GM10248 (cell line): Measurements from ENCODE around the gene NR5A2.

Source experiments
- CTCF ChIA-PET: fragments of 300-600 bp; sonication (Branson Sonifier 250); formaldehyde crosslinking; extraction: SDS; loops from one replicate; lab custom pipeline; 2021; ENCODE audit warnings: antibody characterized with exemption; lab: Yijun Ruan, JAX
- POLR2A ChIA-PET: fragments of 350-650 bp; sonication (Branson Sonifier 250); formaldehyde crosslinking; extraction: SDS; loops from one replicate; lab custom pipeline; 2020; ENCODE audit warnings: antibody characterized with exemption; lab: Yijun Ruan, JAX
- DNase-seq: peaks from one replicate; pipeline ENCODE4 v3.0.0; 2012; ENCODE audit errors: extremely low spot score
- TF ChIP-seq, protein P1 (sequence below): IDR thresholded peaks from 2 replicates; pipeline ENCODE4 v1.5.1; 2012; ENCODE audit warnings: mild to moderate bottlenecking, low read depth; ENCODE audit errors: extremely low read depth, missing control alignments, control extremely low read depth

NR5A2 gene

GRCh38 chr1:200166411-200166810 lies 138.9 kb downstream of the NR5A2 start:
- ChIA-PET POLR2A (no interaction called here), CTCF (interaction anchor here (1.0 kb wide), 1 partner anchor 9 kb away, joined by 3 read pairs; no protein-coding TSS in a partner anchor)
- TF ChIP-seq, protein P1, sequence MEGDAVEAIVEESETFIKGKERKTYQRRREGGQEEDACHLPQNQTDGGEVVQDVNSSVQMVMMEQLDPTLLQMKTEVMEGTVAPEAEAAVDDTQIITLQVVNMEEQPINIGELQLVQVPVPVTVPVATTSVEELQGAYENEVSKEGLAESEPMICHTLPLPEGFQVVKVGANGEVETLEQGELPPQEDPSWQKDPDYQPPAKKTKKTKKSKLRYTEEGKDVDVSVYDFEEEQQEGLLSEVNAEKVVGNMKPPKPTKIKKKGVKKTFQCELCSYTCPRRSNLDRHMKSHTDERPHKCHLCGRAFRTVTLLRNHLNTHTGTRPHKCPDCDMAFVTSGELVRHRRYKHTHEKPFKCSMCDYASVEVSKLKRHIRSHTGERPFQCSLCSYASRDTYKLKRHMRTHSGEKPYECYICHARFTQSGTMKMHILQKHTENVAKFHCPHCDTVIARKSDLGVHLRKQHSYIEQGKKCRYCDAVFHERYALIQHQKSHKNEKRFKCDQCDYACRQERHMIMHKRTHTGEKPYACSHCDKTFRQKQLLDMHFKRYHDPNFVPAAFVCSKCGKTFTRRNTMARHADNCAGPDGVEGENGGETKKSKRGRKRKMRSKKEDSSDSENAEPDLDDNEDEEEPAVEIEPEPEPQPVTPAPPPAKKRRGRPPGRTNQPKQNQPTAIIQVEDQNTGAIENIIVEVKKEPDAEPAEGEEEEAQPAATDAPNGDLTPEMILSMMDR, result no peak
- no peak for DNase-seq

DNA sequence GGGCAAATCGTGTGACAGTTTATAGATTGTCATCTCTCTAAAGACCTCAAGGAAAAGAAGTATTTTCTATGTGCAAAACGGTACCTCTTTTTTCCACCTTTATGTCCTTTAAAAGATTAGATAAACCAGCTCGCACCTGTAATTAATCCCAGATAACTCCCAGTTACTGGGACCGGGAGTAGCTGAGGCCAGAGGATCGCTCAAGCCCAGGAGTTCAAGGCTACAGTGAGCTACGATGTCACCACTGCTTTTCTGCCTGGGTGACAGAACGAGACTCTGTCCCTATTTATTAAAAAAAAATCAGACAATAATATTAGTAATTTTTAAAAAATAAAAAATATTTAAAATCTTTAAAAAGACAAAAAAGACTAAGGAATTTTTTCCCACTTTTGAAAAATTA lies 141.4 kb downstream of the NR5A2 start:
- no peak for DNase-seq
- CTCF ChIA-PET, result interaction anchor here (0.8 to 2.0 kb wide), 3 partner anchors 14 to 54 kb away, joined by 3 to 7 read pairs (median 3); no protein-coding TSS in a partner anchor
- POLR2A ChIA-PET, result no interaction called here
- TF ChIP-seq, protein P1, result no peak

GRCh38 chr1:200172311-200172710 lies 144.8 kb downstream of the NR5A2 start:
- DNase-seq, result no peak
- TF ChIP-seq, protein P1, result no peak
- ChIA-PET POLR2A (no interaction called here), CTCF (interaction anchor here (1.5 kb wide), 1 partner anchor 26 kb away, joined by 3 read pairs; no protein-coding TSS in a partner anchor)

- no peak for DNase-seq
- TF ChIP-seq, protein P1, result no peak
- POLR2A ChIA-PET, result no interaction called here
- CTCF ChIA-PET, result interaction anchor here (0.8 to 1.8 kb wide), 2 partner anchors 11 to 19 kb away, joined by 3 to 4 read pairs; no protein-coding TSS in a partner anchor
Observed at GRCh38 chr1:200173097-200173618, 145.6 kb downstream of the NR5A2 start.

DNA sequence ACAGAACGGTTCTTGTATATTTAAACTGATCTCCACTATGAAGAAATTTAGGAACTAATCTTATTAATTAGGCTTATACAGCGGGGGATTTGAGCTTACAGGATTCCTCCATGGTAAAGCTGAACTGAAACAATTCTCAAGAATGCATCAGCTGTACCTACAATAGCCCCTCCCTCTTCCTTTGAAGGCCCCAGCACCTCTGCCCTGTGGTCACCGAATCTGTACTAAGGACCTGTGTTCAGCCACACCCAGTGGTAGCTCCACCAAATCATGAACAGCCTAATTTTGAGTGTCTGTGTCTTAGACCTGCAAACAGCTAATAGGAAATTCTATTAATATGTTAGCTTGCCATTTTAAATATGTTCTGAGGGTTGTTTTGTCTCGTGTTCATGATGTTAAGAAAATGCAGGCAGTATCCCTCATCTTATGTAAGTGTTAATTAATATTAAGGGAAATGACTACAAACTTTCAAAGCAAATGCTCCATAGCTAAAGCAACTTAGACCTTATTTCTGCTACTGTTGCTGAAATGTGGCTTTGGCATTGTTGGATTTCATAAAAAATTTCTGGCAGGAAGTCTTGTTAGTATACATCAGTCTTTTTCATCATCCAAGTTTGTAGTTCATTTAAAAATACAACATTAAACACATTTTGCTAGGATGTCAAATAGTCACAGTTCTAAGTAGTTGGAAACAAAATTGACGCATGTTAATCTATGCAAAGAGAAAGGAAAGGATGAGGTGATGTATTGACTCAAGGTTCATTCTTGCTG lies 147.2 kb downstream of the NR5A2 start:
- POLR2A ChIA-PET, result no interaction called here
- CTCF ChIA-PET, result interaction anchor here (1.8 kb wide), 1 partner anchor 20 kb away, joined by 4 read pairs; no protein-coding TSS in a partner anchor

DNA sequence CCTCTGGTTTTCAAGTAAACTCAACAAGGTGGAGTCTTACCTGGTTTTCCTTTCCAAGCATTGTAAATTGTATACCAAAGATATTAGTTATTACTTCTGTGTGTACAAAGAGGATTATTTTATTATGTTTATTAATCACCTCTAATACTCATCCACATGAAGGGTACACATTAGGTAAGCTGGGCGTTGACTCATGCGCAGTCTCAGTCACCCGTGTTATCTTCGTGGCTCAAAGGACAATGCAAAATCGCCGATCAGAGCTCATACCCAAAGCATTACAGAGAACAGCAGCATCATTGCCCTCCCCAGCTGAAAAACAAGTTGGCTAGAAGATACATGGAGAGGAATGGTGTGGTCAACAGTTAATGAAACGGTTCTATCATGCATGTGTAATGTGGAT lies 148.7 kb downstream of the NR5A2 start:
- CTCF ChIA-PET, result interaction anchor here (1.0 kb wide), 2 partner anchors 9 to 37 kb away, joined by 3 read pairs; no protein-coding TSS in a partner anchor
- TF ChIP-seq, protein P1, result no peak
- no peak for DNase-seq
- POLR2A ChIA-PET, result no interaction called here

More for the DNA sequence above, 147.2 kb downstream of the NR5A2 start:
- no peak for DNase-seq
- TF ChIP-seq, protein P1, result no peak
